AG04450 (cell line): ENCODE measurements around the gene ZNF594. TPM values are rescaled to one million over a fixed set of nuclear protein-coding genes. Genes with fewer than 3 reads are reported as not detected.
"Not testable (repeated sequence)": the region's sequence is repeated elsewhere in the genome, so short reads cannot be mapped to it uniquely, and the experiment has no call there.

Experiments used
- CTCF ChIA-PET: fragments of 300-600, 350-600 bp; formaldehyde crosslinking; extraction: SDS; loops from one replicate; lab custom pipeline; 2022; ENCODE audit warnings: antibody characterized with exemption, inconsistent platforms; lab: Charles Lee
- POLR2A ChIA-PET: fragments of 350-600 bp; formaldehyde crosslinking; extraction: SDS; loops from one replicate; lab custom pipeline; 2021; ENCODE audit warnings: antibody characterized with exemption, inconsistent platforms; lab: Yijun Ruan, JAX
- DNase-seq: peaks from one replicate; pipeline ENCODE4 v3.0.0-alpha.2; 2011; ENCODE audit warnings: low read depth, low spot score
- H3K27ac ChIP-seq: one replicate; pipeline ENCODE4 v1.5.1; 2012; ENCODE audit warnings: low read depth, low read length, control low read depth
- H3K27me3 ChIP-seq: one replicate; pipeline ENCODE4 v1.6.0; 2012; ENCODE audit warnings: low read length; ENCODE audit not compliant: control insufficient read depth, insufficient read depth
- H3K4me3 ChIP-seq: 2 replicates; pipeline ENCODE4 v1.5.1; 2011; ENCODE audit warnings: mild to moderate bottlenecking, low read depth, low read length, control low read depth
- H3K9me3 ChIP-seq: 2 replicates; pipeline ENCODE4 v1.5.1; 2012; ENCODE audit warnings: low read length; ENCODE audit not compliant: control insufficient read depth, insufficient read depth
- polyA plus RNA-seq: library from polyadenylated mRNA; depleted of rRNA; stranded (reverse); fragments of >200 nt; gene quantifications from 2 replicates; pipeline ENCODE4 v1.2.3, GENCODE V29; 2011
- TF ChIP-seq, protein P1 (sequence below): IDR thresholded peaks from 2 replicates; pipeline ENCODE4 v1.5.1; 2011; ENCODE audit warnings: low read depth, low read length, control low read depth, inconsistent platforms

ZNF594 gene
- polyA plus RNA-seq, 1 experiment: 4.5 TPM

- POLR2A ChIA-PET, H3K4me3 ChIP-seq, H3K9me3 ChIP-seq, CTCF ChIA-PET, H3K27ac ChIP-seq, H3K27me3 ChIP-seq, DNase-seq: not testable (repeated sequence)
These were observed 54.9 kb downstream of the ZNF594 start for GRCh38 chr17:5136580-5137412.

- TF ChIP-seq, protein P1, sequence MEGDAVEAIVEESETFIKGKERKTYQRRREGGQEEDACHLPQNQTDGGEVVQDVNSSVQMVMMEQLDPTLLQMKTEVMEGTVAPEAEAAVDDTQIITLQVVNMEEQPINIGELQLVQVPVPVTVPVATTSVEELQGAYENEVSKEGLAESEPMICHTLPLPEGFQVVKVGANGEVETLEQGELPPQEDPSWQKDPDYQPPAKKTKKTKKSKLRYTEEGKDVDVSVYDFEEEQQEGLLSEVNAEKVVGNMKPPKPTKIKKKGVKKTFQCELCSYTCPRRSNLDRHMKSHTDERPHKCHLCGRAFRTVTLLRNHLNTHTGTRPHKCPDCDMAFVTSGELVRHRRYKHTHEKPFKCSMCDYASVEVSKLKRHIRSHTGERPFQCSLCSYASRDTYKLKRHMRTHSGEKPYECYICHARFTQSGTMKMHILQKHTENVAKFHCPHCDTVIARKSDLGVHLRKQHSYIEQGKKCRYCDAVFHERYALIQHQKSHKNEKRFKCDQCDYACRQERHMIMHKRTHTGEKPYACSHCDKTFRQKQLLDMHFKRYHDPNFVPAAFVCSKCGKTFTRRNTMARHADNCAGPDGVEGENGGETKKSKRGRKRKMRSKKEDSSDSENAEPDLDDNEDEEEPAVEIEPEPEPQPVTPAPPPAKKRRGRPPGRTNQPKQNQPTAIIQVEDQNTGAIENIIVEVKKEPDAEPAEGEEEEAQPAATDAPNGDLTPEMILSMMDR: no peak
- DNase-seq: no peak
- CTCF ChIA-PET: no interaction called here
- POLR2A ChIA-PET: no interaction called here
- Histone ChIP-seq H3K9me3 (peaks cover 6% of the 10 kb centered on the region; the same call in 1 of the 2 replicates), H3K27ac (no peak overlapping the region), H3K27me3 (peaks cover 3% of the 10 kb centered on the region), H3K4me3 (no peak overlapping the region)
These were observed 55.7 kb downstream of the ZNF594 start for GRCh38 chr17:5135726-5136579.

DNA sequence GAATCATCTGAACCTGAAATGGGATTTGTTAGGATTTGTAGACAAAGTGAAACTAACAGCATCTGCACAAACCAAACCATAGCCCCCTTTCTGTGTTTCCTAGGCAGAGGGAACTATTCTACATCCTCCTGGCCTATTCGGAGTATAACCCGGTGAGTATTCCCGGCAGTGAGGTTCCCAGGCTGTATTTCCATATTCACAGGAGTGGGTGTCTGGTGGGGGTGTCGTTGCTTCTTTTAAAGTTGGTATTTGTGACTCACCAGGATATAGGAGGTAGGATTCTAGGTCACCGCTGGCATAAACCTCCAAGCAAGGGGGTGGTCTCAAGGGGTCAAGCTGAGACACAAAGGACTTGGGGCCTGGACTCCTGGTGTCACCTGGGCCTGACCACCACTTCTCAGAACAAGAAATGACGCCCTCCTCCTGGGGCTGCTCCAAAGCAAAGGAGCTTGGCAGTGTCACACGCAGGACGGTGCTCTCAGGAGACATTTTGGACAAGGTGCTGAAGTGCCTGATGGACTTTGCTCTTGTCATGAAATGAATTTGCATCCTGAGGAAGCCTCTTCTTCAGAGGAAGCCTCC, 56.4 kb downstream of the ZNF594 start:
- CTCF ChIA-PET, H3K27me3 ChIP-seq, POLR2A ChIA-PET, H3K27ac ChIP-seq, H3K4me3 ChIP-seq, DNase-seq, H3K9me3 ChIP-seq: not testable (repeated sequence)

GRCh38 chr17:5134571-5134970, 57.1 kb downstream of the ZNF594 start:
- H3K4me3 ChIP-seq, DNase-seq, H3K27ac ChIP-seq, H3K27me3 ChIP-seq, POLR2A ChIA-PET, H3K9me3 ChIP-seq, CTCF ChIA-PET: not testable (repeated sequence)

DNA sequence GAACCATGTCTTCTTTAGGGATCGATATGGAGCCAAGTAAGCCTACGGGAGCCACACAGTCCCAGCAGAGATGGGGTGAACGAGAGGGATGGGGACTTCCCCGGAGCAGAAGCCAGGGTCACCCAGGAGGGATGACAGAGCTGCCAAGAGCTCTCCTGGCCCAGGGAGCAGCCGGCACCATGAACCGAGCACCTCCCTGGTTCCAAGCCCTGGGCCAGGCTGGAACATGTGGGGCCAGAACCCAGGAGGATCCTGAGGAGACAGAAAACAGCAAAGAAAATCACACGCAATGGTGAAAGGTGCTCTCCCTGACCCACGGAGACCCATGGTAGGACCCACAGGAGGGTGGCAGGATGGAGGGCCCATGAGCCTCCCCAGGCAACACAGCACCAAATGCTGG, 57.7 kb downstream of the ZNF594 start:
- CTCF ChIA-PET, DNase-seq, H3K27ac ChIP-seq, H3K27me3 ChIP-seq, POLR2A ChIA-PET, H3K4me3 ChIP-seq, H3K9me3 ChIP-seq: not testable (repeated sequence)

DNA sequence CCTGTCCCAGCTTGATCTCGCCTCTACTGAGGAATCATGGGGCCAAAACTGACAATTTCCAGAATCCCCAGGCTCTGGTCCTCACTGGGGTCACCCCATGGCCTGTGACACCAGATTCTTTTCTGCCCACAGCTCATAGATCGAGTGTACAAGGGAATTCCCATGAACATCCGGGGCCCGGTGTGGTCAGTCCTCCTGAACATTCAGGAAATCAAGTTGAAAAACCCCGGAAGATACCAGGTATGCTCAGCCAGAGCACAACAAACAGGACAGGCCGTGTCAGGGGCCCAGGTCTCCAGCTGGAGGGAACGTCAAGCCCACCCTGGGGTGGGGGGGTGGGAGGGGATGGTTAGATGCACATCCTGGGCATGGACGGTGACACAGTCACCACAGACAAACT, 58.4 kb downstream of the ZNF594 start:
- Histone ChIP-seq H3K27me3 (peaks cover 6% of the 10 kb centered on the region), H3K9me3 (no peaks in the 10 kb centered on the region; the same call in 1 of the 2 replicates), H3K4me3 (no peak overlapping the region), H3K27ac (no peak overlapping the region)
- DNase-seq: no peak
- TF ChIP-seq, protein P1: no peak
- ChIA-PET POLR2A (no interaction called here), CTCF (no interaction called here)

- DNase-seq, POLR2A ChIA-PET, H3K27me3 ChIP-seq, H3K9me3 ChIP-seq, H3K4me3 ChIP-seq, CTCF ChIA-PET, H3K27ac ChIP-seq: not testable (repeated sequence)
These were observed 59.0 kb downstream of the ZNF594 start for GRCh38 chr17:5132503-5133225.

DNA sequence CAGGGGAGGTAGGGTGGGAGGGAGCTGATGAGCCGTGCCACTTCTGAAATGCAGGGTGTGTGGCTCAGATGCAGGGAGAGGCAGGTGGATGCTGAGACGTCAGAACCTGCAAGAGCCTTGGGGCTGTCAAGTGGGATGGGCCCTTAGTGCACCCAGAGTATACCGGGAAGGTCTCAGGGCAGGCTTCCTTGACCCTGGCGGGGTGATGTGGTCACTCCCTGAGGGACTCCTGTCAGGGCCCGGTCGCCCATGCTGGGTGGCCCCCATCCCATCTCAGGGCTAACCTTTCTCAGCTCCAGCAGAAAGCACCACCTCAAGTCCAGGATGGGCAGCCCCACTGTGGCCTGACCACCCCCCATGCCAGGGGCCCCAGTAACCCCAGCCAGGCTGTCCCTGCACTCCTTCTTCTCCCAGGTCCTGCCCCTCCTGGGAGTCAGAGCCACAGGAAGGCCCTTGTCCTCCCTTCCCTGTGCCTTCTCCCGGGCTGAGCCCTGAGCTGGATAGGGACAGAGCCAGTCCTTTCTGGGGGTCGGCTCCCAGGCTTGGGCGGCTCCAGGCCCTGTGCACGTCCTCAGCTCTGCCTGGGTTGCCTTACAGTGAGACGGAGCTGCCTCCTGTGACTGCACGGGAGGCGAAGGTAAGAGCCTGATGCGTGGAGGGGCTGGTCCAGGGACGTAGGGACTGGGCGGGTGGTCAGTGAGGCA, 59.7 kb downstream of the ZNF594 start:
- DNase-seq, H3K27ac ChIP-seq, H3K27me3 ChIP-seq, POLR2A ChIA-PET, CTCF ChIA-PET, H3K4me3 ChIP-seq, H3K9me3 ChIP-seq: not testable (repeated sequence)
